Posterior cingulate gyrus (tissue), 11 donors: ENCODE measurements around the gene ARPC1A.
A peak's percentile ranks its signal among the peaks of the same experiment; 100 is the strongest.
"Not testable (repeated sequence)": the region's sequence is repeated elsewhere in the genome, so short reads cannot be mapped to it uniquely, and the experiment has no call there.

Source experiments
- DNase-seq, 10 donors: peaks; one replicate each; pipeline versions ENCODE4 v3.0.0 to v3.0.0-alpha.2; 2020 to 2021; ENCODE audit warnings: mixed read lengths in 3 of 10
- intact Hi-C: fragments of 100-400 bp; cut with DNase I; formaldehyde crosslinking; loops from one replicate; pipeline ENCODE4 v1.15.1; 2023

Gene ARPC1A

GRCh38 chr7:99325592-99326407 lies at the start of gene ARPC1A:
Gene ARPC1A, plus strand, starts transcription at chr7:99325898. Its CDS starts 7,456 bp downstream, at chr7:99333354.
- intact Hi-C loops: loop anchor here (5.0 to 10.0 kb wide), 2 partner anchors 79 to 183 kb away; partner anchors contain the start of genes BUD31, PDAP1 and SMURF1

GRCh38 chr7:99278180-99278579 lies 47.5 kb upstream of the ARPC1A start:
- DNase-seq: no peak
- intact Hi-C loops: no loop called here

More at GRCh38 chr7:99325592-99326407, at the start of gene ARPC1A:
- DNase-seq: peak; percentile 75 to 97 (median 81)

- intact Hi-C loops, DNase-seq: not testable (repeated sequence)
Observed at GRCh38 chr7:99284165-99284564, 41.5 kb upstream of the ARPC1A start.

GRCh38 chr7:99287779-99288534 lies 37.7 kb upstream of the ARPC1A start:
- DNase-seq: no peak
- intact Hi-C loops: no loop called here

- no peak for DNase-seq
- intact Hi-C loops: no loop called here
Observed at GRCh38 chr7:99289185-99289584, 36.5 kb upstream of the ARPC1A start.

DNA sequence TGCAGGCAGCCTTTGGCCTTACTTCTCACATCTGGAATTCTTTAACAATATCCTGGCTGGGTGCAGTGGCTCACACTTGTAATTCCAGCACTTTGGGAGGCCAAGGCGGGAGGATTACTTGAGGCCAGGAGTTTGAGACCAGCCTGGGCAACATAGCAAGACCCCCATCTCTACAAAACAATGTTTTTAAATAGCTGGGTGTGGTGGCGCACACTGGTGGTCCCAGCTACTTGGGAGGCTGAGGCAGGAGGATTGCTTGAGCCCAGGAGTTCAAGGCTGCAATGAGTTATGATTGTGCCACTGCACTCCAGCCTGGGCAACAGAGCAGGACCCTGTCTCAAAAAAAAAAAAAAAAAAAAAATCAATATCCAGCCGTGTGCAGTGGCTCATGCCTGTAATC lies 35.5 kb upstream of the ARPC1A start:
- intact Hi-C loops: not testable (repeated sequence)
- peak in 1 of 10 donors; percentile 12 for DNase-seq

GRCh38 chr7:99290980-99291607 lies 34.6 kb upstream of the ARPC1A start:
- intact Hi-C loops: no loop called here
- peak in 1 of 10 donors; percentile 19 for DNase-seq

DNA sequence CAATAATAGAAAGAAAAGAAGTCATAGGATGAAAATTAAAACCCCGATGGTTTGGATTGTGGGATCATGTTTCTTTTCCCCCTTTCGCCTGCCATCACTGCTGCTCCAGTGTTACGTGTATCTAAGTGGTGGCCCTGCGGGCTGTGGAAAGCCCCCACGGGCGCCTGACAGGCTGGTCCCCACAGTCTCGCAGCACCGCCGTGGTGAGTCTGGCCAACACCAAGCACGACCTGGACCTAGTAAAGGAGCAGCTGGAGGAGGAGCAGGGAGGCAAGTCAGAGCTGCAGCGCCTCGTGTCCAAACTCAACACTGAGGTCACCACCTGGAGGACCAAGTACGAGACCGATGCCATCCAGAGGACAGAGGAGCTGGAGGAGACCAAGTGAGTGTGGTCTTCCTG lies 33.6 kb upstream of the ARPC1A start:
- intact Hi-C loops: no loop called here
- DNase-seq: no peak

- no peak for DNase-seq
Observed at GRCh38 chr7:99293167-99293566, 32.5 kb upstream of the ARPC1A start.

GRCh38 chr7:99293650-99294049 lies 32.0 kb upstream of the ARPC1A start:
- intact Hi-C loops: no loop called here

More at GRCh38 chr7:99293167-99293566, 32.5 kb upstream of the ARPC1A start:
- intact Hi-C loops: no loop called here

DNA sequence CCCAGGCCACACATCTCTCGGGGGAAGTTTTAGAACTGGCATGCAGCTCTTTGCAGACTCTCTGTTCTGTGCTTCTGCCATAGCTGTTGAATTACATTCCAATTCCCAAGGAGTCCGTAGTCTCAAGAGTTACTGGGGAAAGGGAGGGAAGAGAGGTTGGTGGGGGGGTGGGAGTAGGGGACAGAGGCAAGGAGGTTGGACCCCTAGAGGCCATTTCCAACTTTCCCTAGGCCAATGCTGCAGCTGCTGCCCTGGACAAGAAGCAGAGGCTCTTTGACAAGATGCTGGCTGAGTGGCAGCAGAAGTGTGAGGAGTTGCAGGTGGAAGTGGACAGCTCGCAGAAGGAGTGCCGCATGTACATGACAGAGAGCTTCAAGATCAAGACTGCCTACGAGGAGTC lies 29.2 kb upstream of the ARPC1A start:
- intact Hi-C loops: no loop called here
- peak in 1 of 10 donors; percentile 7 for DNase-seq

More at GRCh38 chr7:99293650-99294049, 32.0 kb upstream of the ARPC1A start:
- peak in 1 of 10 donors; percentile 42 for DNase-seq

GRCh38 chr7:99301496-99301895 lies 24.2 kb upstream of the ARPC1A start:
- intact Hi-C loops: no loop called here

DNA sequence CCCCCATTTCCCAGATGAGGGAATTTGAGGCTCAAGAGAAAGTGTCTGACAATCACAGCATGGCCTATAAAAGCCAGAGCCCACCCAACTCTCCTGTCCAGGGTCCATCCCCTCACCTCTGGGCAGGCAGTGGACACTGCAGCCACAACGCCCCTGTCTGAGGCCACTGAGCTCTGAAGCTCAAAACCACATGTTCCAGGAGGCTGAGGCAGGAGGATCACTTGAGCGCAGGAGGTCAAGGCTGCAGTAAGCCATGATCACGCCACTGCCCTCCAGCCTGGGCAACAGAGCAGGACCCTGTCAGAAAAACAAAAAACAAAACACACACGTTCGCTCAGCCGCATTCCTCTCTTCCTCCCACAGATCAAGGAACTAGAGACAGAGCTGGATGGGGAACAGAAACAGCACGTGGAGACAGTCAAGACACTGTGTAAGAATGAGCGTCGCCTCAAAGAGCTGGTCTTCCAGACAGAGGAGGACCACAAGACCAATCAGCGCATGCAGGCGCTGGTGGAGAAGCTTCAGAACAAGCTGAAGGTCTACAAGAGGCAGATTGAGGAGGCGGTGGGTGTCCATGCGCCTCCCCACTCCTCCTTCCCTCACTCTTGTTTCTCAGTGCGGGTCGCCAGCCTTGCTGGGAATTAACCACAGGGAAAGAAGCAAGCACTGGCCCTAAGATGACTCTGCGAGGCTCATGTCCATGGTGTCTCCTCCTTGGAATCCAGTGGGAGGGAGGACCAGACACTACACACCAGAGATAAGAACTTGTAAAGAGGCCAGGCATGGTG lies 20.0 kb upstream of the ARPC1A start:
- DNase-seq: peak in 1 of 10 donors; percentile 41
- intact Hi-C loops: no loop called here

More at GRCh38 chr7:99301496-99301895, 24.2 kb upstream of the ARPC1A start:
- peak in 2 of 10 donors; percentile 63 for DNase-seq

GRCh38 chr7:99308461-99309074 lies 17.1 kb upstream of the ARPC1A start:
- DNase-seq: peak in 8 of 10 donors; percentile 16 to 90 (median 48)
- intact Hi-C loops: no loop called here

DNA sequence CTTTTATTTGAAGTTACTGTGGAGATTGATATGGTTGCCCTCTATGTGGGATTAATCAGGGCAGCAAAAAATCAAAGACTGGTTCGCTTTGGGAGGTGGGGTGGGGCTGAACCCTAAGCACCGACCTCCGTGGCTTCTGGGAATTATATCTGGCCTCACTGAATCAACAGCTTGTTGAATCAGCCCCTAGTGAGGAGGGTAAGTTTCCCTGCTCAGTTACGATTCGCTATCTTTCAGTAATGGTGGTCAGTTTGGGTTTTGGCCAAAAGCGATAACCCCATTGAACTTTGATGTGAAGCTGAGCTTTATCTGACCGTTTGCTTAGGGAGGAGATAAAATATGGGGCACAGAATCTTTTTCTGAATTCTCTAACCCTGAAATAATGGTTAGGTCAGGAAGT lies 16.6 kb upstream of the ARPC1A start:
- intact Hi-C loops: no loop called here
- no peak for DNase-seq

- no peak for DNase-seq
- intact Hi-C loops: loop anchor here (10.0 kb wide), 1 partner anchor 385 kb away; no protein-coding TSS in a partner anchor
Observed at GRCh38 chr7:99310004-99310403, 15.7 kb upstream of the ARPC1A start.

- peak in 1 of 10 donors; percentile 35 for DNase-seq
- intact Hi-C loops: loop anchor here (10.0 kb wide), 1 partner anchor 387 kb away; no protein-coding TSS in a partner anchor
Observed at GRCh38 chr7:99311702-99312101, 14.0 kb upstream of the ARPC1A start.

GRCh38 chr7:99312316-99313203 lies 13.1 kb upstream of the ARPC1A start:
- intact Hi-C loops: loop anchor here (1.0 to 10.0 kb wide), 2 partner anchors 272 to 388 kb away; no protein-coding TSS in a partner anchor
- peak in 8 of 10 donors; percentile 54 to 93 (median 77) for DNase-seq
